SK-MEL-5 (cell line): ENCODE results near the gene FAM187B. TPM values are rescaled to one million over a fixed set of nuclear protein-coding genes. Genes with fewer than 3 reads are reported as not detected.
"Not testable (repeated sequence)": the region's sequence is repeated elsewhere in the genome, so short reads cannot be mapped to it uniquely, and the experiment has no call there.

Experiments
- DNase-seq: peaks from one replicate; pipeline ENCODE4 v3.0.0-alpha.2; 2016; ENCODE audit warnings: low read depth, low spot score
- in situ Hi-C: cut with HindIII; loops from 2 replicates; pipeline ENCODE4 v1.10.0; 2016; ENCODE audit warnings: low sequenced_read_pairs, high pct_unique_total_duplicates, low pct_unique_long_range_greater_than_20kb
- total RNA-seq: library from RNA; depleted of rRNA; stranded (reverse); fragments of >200 nt; shearing (Covaris generic); gene quantifications from 2 replicates; pipeline ENCODE4 v1.2.3, GENCODE V29; 2014

Gene FAM187B
- total RNA-seq, 1 experiment from 2014 or later: not detected

- in situ Hi-C loops, DNase-seq: not testable (repeated sequence)
Measured at GRCh38 chr19:35220973-35221590, 7.5 kb downstream of the FAM187B start.

- no peak for DNase-seq
- in situ Hi-C loops: no loop called here
Measured at GRCh38 chr19:35220315-35220921, 8.1 kb downstream of the FAM187B start.

- in situ Hi-C loops: no loop called here
- DNase-seq: no peak
Measured at GRCh38 chr19:35219008-35219407, 9.5 kb downstream of the FAM187B start.

DNA sequence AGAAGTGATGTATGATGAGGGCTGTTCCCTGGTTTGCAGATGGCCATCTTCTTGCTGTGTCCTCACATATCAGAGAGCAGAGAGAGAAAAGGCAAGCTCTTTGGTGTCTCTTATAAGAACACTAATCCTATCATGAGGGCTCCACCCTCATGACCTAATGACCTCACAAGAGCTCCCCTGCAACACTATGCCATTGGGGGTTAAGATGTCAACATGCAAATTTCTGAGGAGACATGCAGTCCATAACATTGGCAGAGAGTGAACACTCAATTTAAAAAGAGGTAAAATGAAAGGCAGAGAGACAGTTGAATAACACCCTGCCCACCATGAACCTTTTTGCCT lies 10.9 kb downstream of the FAM187B start:
- in situ Hi-C loops: no loop called here

DNA sequence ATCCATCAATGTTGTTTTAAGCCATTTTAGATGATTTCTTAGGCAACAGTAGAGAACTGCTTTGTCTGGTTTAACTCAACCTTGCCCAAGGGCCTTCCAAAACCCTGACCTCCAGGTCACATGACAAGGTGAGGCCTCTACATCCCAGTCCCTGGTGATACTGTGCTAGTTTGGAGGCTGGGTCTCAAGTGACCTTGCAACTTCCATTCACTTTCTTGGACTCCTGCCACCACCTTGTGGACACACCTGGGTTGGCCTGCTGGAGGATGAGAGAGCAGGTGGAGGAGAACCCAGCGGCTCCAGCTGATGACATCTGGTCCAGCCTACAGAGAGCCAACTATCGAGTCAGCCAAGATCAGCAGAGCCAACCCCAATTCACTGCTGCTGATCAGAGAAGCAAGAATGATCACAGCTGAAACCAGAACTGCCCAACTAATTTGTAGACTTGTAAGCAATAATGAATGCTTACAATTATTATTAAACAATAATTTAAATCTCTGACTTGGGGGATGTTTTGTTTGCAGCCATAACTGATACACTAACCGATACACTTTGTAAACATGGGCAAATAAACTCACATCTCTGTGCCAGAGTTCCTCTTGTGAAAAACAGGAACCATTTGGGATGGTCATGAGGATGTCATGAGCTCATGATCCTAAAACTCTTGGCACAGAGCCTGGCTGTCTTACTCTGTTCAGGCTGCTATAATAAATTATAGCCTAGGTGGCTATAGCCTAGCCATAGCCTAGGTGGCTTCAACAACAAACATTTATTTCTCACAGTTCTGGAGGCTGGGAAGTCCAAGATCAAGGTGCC lies 11.5 kb downstream of the FAM187B start:
- peak; percentile 37 for DNase-seq
- in situ Hi-C loops: no loop called here

More for the DNA sequence above, 10.9 kb downstream of the FAM187B start:
- DNase-seq: no peak

GRCh38 chr19:35216016-35216832 lies 12.3 kb downstream of the FAM187B start:
- in situ Hi-C loops: no loop called here
- no peak for DNase-seq

GRCh38 chr19:35214766-35215422 lies 13.6 kb downstream of the FAM187B start:
- DNase-seq: no peak

GRCh38 chr19:35213663-35214632 lies 14.6 kb downstream of the FAM187B start:
- in situ Hi-C loops: no loop called here
- DNase-seq: peak; percentile 92

More at GRCh38 chr19:35214766-35215422, 13.6 kb downstream of the FAM187B start:
- in situ Hi-C loops: no loop called here

- DNase-seq: no peak
- in situ Hi-C loops: no loop called here
Measured at GRCh38 chr19:35212241-35212640, 16.3 kb downstream of the FAM187B start.

GRCh38 chr19:35211545-35212230 lies 16.9 kb downstream of the FAM187B start:
- in situ Hi-C loops: no loop called here

DNA sequence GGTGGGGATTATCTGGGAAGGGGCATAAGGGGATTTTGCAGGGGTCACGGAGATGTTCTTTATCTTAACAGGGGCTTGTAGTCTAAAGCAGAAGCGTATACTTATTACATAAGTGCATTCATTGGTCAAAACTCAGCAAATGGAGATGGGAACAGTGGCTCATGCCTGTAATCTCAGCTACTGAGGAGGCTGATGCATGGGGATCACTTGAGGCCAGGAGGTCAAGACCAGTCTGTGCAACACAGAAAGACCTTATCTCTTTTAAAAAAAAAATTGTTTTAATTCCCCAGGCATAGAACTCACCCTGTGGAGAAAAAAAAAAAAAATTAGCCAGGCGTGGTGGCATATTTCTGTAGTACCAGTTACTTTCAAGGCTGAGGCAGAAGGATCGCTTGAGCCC lies 18.9 kb downstream of the FAM187B start:
- DNase-seq: no peak
- in situ Hi-C loops: no loop called here

More at GRCh38 chr19:35211545-35212230, 16.9 kb downstream of the FAM187B start:
- peak; percentile 31 for DNase-seq

GRCh38 chr19:35208121-35208520 lies 20.4 kb downstream of the FAM187B start:
- in situ Hi-C loops: no loop called here
- DNase-seq: no peak

- in situ Hi-C loops: no loop called here
- no peak for DNase-seq
Measured at GRCh38 chr19:35207391-35207871, 21.1 kb downstream of the FAM187B start.

DNA sequence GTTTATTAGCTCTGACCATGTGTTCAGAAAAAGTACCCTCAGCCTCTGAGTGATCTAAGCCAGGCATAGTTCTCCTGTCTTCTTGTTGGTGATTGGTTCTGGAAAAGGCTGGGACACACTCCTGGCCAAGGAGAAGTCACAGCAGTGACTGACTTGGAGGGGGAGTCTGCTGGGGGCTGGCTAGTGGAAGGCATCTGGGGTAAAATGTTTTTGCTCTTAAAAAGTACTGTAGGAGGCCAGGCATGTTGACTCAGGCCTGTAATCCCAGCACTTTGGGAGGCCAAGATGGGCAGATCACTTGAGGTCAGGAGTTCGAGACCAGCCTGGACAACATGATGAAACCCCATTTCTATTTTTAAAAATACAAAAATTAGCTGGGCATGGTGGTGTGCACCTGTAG lies 21.7 kb downstream of the FAM187B start:
- no peak for DNase-seq
- in situ Hi-C loops: no loop called here

DNA sequence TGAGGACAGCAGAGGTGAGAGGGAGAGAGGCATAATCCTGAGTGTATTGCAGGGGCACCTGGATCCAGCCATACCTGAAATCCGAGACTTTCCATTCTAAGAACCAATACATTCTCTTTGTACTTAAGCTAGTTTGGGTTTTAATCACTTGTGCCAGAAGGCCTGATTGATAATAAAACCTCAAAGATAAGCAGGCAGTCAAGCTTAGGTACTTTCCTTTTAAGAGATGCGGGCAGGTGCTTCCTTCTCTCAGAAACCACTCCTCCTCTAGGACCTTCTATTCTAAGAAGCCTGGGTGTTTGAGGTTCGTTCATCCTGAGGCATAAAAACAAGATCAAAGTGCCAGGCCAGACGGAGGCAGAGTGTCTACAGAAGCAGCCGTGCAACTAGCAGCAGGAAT lies 22.2 kb downstream of the FAM187B start:
- no peak for DNase-seq
- in situ Hi-C loops: no loop called here
